GM18519 (cell line): ENCODE measurements around the gene GRM4.
"Not testable (repeated sequence)": the region's sequence is repeated elsewhere in the genome, so short reads cannot be mapped to it uniquely, and the experiment has no call there.

Experiments
- ATAC-seq: cut with Tn5 transposase; IDR thresholded peaks from one replicate; pipeline ENCODE4 v1.9.1; 2021; ENCODE audit warnings: mild to moderate bottlenecking, moderate library complexity; ENCODE audit not compliant: unreplicated experiment, low FRiP score

Gene GRM4

DNA sequence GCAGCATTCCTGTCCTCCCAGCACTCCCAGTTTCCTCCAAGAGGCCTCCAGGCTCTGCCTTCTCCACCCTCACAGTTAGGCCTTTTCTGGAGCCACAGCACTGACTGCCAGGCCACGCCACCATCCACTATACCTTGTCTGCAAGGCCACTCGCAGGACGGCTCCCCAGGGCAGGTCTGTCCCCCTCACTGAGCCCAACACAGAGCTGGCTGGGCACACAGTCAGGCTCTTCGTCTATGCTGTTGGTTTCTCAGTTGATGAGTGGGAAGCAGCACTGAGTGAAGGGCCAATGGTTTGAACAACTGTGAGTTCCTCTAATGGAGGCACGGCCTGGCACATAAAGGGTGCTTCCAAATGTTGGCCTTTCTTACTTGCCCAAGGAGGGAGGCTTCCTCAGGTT is 95.2 kb downstream of the GRM4 start:
- no peak for ATAC-seq

DNA sequence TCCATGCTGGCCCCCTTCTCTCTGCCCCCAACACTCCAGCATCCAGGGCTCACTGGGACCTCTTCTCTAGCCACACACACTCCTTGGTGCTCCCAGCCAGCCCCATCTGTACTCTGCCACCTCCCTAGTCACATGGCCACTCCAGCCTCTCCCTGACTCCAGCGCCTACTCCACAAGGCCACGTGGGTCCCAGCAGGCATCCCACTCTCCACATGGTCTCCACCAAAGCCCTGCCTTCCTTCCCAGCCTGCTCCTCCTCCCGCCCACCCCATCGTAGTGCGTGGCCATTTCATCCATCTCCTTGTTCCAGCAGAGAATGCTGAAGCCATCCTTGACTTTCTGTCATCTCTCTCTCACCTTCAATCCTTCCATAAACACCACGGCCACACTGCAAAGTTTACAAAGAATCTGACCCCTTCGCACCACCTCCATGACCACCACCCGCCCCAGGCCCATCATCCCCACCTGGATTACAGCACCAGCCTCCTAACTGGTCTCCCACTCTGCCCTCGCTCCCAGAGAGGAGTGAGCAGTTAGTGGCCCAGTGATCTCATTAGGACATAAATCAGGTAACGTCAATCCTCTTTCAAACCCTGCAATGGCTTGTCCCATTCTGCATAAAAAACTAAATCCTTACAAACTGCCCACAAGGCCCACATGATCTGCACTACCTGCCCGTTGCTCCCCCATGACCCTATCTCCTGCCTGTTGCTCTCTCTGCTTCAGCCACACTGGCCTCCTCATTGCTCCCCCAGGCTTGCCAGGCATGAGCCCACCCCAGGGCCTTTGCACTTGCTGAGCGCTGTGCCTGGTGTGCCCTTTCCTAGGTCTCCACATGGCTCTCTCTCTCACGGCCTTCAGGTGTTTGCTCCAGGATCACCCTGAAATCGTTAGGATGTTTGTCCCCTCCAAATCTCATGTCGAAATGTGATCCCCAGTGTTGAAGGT is 96.2 kb downstream of the GRM4 start:
- no peak for ATAC-seq

DNA sequence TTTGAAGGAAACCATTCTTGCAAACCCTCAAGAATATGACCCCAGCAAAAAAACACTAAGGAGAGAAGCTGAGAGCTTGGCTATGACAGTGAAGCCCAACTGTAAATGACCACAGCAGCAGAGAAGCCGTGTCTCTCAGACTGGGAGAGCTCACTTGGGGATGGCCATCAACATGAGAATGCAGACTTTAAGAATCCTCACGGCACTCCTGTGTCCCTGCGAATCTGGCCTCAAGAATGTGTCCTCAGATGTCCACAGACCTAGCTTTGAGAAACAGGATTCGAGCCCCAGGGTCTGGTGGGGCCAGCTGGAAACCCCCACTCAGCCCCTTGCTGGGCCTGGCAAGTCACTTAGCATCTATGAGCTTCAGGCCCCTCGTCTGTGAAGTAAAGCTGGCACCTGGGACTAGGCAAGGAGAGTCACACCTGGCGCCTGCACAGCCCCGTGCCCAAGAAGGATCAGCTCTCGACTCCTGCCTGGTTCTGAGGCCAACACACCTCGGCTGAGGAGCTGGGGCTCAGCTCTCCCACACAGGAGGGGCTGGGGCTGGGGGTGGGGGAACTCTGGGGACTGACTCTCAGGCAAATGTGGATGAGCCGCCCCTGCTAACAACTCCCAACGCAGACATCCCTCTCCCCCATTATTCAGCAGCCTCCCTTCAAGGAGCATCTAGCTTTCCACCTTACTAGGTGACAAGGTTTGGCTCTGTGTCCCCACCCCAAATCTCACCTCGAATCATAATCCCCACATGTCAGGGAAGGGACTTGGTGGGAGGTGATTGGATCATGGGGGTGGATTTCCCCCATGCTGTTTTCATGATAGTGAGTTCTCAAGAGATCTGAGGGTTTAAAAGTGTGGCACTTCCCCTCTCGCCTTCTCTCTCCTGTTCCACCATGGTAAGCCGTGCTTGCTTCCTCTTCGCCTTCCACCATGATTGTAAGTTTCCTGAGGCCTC is 97.7 kb downstream of the GRM4 start:
- no peak for ATAC-seq

DNA sequence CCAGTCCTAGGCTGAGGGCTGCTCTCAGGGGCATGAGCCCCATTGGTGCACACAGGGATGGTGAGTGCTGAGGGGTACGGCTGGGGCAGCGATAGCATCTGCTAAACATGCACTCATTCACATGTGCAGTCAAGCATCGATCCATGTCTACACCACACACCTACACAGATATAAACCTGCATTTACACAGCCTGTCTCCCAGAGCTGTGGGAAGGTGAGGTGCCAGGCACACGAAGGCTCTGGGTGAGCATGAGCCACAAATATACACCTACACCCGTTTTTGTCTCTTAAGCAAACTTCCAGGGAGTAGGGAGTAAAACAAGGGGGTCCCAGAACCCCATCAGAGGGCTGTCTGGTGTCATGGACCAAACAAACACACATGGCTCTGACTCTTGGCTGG is 99.3 kb downstream of the GRM4 start:
- no peak for ATAC-seq

DNA sequence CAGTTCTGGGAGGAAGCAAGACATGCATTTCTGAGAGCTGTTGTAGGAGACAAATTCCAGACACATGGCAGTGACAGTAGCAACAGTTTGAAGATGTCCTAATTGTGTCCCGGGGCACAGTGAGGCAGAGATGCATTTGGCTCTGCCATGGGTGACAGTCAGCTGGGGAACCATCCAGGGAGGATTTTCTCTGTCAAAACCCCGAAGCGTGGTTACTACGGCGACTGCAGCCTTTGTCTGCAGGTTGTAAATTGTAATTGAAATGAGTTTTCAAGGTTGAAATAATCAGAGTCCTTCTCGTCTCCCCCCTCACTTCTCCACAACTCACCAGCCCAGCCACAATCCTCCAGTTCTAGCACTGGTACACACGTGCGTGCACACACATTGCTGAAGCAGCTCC is 100.1 kb downstream of the GRM4 start:
- ATAC-seq, result no peak

DNA sequence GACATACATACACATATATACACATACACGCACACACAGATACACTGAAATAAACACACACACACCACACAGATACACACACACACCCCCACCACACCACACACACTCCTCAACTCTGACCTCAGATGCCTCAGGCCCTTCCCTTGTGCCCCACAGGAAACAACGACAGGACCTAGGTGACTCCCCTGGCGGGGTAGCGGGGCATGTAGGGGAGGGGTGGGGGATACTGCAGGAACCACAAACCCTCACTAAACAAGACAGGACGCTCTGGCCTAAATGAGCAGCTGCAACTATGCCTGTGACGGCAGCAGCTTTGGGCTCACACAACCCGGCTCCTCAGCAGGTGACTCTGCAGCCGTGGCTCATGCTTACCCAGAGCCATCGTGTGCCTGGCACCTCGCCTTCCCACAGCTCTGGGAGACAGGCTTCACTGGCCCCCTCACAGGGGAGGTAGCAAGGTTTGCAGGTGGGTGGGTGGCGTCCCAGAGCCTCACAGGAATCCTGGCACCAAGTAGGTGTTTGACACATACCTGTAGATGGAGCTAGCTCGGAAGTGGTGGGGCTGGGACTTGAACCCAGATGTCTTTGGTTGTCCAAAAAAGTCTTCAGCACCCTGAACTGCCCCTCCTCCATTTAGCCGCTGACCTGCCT is 100.8 kb downstream of the GRM4 start:
- no peak for ATAC-seq

DNA sequence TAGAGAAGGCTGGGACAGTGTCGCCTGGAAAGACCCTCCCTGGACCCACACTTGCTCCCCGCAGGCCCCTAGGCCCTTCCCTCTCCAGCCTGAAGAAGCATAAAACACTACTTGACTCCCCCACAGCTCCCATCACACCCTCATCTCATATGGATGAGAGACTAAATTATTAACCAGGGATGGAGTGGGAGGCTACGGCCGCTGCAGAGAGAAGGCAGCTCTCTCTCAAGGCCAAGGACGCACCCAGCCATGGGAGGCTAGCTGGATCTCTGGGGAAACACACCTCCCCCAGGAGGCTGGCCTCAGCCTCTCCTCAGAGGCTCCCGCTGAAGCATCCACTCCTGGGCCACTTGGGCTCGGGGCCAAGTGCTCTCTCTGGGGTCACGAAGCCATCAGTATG is 102.5 kb downstream of the GRM4 start:
- ATAC-seq, result no peak

DNA sequence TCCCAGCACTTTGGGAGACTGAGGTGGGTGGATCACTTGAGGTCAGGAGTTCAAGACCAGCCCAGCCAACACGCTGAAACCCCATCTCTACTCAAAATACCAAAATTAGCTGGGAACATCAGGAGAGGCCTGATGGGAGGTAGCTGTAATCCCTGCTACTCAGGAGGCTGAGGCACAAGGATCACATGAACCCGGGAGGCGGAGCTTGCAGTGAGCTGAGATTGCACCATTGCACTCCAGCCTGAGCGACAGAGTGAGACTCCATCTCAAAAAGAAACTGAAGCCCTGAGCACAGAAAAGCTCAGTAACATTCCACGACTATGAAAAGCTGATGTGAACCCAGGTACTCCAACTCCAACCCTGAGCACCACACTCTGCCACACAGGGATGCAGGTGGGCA is 103.9 kb downstream of the GRM4 start:
- ATAC-seq, result not testable (repeated sequence)

DNA sequence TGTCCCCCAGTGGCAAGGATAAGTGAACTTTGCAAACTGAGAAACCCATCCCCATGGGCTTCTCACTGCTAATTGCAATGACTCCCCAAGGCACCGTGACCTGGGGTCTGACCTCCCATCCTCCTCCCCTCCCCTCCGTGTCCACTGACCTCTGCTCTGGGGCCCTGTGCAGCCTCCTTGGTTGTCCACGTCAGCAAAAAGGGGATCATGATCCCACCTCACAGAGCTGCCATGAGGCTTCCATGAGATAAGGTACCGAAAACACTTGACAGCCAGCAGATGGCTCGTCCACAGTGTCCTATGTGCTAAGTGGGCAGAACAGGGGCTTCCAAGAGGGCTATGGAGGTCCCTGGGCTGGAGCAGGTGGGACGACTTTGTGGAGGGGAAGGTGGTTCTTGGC is 104.5 kb downstream of the GRM4 start:
- no peak for ATAC-seq

DNA sequence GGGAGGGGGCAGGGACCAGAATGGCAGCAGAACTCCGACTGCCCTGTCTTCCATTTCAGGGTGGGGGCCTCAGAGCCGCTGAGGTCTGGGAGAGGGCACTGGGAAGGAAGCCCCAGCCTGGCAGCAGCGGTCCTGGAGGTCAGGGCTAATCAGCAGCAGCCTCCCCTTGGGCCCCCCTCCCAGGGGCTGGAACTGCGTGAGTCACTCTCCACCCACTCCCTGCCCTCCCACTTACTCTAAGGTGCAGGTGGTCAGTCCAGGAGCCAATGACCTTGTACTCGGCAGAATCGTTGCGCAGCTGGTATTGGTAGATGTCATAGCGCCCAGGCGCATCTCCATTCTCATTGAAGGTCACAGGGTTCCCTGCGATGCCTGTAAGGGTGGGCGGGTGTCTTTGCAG is 105.9 kb downstream of the GRM4 start:
- no peak for ATAC-seq

DNA sequence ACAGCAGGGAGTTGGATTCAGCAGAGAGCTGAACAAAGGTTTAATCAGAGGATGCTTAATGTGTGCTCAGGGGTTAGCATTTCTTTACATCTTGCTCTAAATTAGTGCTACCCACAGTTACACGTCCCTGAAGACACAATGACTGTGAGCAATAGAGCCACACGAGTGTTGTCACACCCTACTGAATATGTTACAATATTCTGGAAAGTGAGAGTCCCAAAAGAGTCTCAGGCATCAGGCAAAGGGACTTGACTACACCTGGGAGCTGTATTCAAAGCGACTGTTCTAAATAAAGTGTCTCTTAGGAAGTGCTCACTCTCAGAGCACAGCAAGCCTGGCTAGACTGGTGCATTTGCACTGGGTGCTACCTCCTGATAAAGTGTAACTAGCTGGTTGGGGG is 108.7 kb downstream of the GRM4 start:
- ATAC-seq, result no peak

DNA sequence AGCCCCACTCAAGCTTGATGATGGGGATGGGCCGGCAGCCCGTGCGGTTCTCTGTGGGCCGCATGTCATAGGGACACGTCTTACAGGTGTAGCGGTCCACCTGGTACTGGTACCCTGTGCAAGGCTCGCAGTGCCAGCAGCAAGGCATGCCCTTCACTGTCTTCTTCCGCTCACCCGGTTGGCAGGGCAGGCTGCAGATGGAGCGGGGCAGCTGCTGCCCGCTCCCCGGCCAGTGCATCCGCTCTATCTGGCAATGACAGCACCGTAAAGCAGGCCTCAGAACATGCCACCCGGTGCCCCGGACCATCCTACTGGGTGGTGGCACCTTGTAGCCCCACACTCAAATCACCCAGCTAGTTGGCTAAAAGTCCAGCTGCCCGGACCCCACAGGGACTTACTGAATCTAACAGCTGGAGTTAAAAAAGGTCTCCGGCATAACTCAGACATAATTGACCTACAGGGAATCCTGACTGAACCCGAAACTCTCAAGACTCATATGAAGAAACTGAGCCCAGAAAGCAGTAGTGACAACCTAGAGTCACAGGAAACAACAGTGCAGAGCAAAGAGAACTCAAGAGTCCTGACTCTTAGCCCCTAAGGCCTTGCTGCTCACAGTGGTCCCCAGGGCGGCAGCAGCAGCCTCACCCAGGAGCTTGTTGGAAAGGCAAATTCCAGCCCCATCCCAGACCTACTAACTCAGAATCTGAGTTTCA is 109.4 kb downstream of the GRM4 start:
- no peak for ATAC-seq

DNA sequence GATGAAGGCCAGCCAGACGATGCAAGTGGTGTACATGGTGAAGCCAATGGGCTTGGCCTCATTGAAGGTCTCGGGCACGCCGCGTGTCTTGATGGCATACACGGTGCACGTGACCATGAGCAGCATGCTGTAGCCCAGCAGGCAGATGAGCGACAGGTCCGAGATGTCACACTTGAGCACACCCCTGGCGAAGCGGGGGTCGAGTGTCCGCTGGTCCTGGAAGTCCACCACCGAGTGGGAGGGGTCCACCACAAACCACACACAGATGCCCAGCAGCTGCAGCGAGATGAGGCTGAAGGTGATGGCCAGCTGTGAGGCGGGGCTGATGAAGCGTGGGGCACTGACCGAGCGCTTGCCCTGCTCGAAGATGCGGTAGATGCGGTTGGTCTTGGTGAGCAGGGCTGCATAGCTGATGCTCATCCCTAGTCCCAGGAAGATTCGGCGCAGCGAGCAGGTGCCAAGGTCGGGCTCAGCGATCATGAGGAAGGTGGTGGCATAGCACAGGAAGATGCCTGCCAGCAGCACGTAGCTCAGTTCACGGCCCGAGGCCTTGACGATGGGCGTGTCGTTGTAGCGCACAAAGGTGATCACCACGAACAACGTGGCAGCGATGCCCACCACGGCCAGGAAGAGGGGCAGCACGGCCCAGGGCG is 110.1 kb downstream of the GRM4 start:
- ATAC-seq, result no peak

DNA sequence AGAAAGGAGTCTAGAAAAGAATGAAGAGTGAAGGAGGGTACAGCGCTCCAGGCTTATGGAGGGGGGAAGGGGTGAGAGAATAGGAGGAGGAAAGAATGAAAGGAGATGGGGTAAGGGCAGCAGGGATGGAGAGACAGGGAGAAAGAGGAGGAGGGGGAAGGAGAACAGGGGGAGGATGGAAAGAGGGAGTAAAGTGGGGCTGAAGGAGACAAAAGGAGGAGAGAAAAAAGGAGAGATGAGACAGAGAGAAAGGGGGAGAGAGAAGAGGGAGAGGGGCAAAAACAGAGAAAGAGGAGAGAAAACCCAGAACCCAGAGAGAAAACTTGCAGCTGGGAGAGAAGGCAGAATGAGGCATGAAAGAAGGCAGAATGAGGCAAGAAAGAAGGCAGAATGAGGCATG is 110.7 kb downstream of the GRM4 start:
- no peak for ATAC-seq

DNA sequence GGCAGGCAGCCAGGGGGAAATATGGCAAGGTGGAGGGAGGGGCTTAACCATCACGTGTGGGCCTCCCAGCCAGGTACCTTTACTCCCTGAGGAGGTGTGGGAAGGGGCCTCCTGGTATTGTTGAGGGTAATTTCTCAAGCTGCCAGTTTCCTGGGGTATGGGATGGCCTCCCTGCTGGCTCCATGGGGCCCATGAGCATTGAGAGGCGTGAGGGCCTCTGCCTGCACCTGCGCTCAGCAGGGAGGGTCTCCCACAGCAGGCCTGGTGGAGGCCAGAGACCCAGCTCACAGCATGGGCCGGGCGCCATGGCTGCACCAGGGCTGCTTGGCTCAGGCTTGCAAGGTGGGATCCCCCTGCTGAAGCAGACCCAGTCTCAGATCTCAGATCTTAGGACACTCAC is 113.0 kb downstream of the GRM4 start:
- ATAC-seq, result no peak

DNA sequence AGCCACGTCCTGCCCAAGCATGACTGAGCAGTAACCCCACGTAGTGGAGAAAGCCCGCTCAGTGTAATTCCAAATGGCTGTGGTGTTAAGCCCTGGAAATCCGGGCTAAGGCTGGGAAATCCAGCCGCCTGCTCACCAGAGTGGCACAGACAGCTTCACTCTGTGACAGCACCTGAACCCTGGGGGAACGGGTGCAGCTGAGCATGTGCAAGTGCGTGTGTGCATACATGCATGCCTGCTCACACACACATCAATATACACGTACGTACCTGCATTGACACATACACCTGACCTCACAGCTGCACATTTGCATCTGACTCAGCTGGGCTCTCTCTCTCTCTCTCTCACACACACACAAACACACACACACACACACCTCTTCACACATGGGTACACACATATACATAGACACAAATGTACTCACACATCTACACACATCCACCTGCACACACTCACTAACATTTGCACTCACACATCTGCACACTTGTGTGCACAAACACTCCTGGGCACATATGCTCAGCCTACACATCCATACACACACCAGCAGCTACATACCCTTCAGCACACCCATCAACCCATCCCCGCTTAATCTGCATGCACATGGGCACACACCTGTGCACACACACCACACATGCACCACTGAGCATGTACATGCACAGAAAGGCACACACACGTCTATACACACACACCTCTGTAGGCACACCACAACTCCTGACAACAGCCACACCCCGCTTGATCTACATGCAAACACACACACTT is 114.1 kb downstream of the GRM4 start:
- no peak for ATAC-seq

DNA sequence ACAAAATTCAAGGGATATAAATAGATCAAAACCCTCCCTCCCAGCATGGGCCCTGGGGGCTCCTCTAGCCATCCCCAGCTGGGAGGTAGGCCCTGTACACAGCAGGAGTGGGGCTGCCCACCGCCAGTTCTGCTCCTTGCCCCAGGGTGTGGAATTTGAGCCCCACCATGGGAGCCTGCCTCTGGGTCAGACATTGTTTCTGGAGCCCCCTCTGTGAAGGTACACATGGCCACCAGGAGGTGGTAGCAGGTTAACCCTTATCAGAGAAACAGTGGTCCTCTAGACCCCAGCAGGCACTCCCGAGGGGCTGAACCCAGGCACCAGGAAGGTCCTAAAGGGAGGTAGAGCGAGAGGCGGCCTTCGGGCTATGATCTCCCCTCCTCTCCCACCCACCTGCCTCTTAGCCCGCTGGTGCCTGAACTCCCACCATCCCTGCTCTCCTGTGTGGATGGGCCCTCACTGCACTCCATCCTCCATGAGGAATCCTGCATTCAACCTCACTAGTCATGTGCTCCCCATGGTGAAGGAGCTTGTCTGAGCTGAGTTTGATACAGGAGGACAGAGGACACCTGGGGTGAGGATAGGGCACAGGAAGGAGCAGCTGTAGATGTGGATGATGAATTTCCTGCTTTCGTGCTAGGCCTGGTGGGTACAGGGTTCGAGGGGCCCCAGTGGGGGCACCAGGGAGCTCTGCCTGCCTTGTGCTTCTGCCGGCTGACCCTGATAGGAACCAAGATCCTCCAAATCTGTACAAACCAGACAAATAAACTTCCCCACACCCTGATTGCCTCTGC is 114.9 kb downstream of the GRM4 start:
- no peak for ATAC-seq
